HG03565 (cell line): ENCODE results near the gene MYO7A.

Source experiments
- ATAC-seq: cut with Tn5 transposase; IDR thresholded peaks from one replicate; pipeline ENCODE4 v1.9.1; 2021; ENCODE audit warnings: mild to moderate bottlenecking, moderate library complexity; ENCODE audit not compliant: unreplicated experiment

Gene MYO7A

GRCh38 chr11:77110836-77111235 is 17.2 kb upstream of the MYO7A start:
- ATAC-seq: no peak

DNA sequence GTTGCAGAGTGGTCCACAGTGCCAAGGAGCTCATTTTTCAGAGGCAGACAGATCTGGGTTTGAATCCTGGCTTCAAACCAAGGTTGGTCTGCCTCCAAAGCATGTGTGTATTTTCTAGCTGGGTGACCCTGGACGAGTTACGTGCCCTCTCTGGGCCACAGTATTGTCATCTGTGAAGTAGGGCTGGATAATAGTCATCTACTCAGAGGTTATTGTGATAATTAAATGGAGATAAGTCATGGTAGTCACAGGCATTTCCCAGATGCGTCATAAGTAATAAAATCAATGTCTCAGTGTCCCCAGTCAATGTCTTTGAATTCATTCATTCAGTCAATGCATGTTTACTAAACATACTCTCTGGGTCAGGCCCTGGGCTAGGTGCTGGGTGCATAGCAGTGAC is 16.8 kb upstream of the MYO7A start:
- no peak for ATAC-seq

DNA sequence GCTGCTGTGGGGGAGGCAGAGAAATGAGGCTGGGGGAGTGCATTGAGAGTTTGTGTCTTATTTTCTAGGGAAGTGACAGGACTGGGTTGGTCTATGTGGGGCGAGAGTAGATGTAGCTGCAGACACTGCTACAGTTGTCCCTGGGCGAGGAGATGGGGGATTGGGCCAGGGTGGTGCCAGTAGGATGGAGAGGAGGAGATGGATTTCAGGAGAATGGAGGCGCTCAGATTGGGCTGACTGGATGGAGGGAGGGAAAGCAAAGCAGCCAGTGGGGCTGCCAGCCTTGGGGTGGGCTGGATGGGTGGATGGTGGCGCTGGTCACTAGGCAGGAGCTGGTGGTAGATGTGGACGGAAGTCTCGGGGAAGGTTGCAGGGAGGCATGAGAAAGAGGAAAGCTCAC is 16.1 kb upstream of the MYO7A start:
- no peak for ATAC-seq

GRCh38 chr11:77112641-77113381 is 15.2 kb upstream of the MYO7A start:
- no peak for ATAC-seq

DNA sequence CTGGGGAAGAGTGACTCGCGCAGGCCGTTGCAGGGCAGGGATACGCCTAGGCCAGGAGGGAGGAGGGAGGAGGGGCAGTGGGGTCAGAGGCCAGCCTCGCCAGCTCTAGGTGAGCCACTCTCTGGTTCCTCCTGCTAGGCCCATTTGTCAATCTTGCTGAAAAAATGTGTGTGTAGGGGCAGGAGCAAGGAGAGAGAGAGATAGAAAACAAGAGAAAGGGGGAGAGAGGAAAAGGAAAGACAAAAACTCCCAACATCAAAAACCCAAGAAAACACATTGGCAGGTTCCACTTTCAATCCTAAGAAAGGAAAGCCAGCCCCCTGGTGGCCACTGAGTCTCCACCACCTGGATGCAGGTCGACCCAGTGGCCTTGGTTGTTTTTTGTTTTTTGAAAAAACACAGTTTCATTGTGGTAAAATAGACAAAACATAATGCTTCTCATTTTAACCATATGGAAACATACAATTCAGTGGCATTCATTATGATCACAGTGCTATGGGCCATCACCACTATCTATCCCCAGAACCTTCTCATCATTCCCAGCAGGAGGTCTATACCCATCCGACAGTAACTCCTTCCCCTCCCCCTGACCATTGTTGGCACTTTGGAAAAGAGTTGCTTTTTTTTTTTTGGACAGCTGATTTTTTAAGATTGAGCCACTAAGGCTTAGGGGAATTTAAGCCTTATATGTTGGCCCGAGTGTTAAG is 14.5 kb upstream of the MYO7A start:
- ATAC-seq: no peak

DNA sequence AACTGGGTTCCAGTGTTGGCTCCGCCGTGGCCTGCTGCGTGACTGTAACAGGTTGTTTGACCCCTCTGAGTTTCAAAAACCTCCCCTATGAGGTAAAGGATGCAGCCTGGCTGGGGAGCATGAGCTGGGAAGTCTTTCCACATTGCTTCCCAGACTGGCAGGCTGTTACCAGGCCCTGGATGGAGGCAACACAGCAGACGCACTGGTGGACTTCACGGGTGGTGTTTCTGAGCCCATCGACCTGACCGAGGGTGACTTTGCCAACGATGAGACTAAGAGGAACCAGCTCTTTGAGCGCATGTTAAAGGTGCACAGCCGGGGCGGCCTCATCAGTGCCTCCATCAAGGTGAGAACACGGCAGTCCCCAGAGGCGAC is 14.0 kb upstream of the MYO7A start:
- no peak for ATAC-seq

DNA sequence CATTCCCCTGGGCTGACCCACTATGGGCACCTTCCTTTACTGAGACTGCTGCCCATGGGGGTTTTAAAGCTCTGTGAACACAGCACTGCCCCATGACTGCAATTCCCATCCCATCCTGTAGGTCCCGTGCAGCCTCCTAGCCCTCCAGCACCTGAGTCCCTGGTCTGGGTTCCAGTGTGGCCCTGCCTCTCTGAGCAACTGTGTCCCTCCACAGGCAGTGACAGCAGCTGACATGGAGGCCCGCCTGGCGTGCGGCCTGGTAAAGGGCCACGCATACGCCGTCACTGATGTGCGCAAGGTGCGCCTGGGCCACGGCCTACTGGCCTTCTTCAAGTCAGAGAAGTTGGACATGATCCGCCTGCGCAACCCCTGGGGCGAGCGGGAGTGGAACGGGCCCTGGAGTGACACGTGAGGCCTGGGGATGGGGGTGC is 12.8 kb upstream of the MYO7A start:
- ATAC-seq: no peak

- ATAC-seq: no peak
Measured at GRCh38 chr11:77115956-77116355, 12.1 kb upstream of the MYO7A start.

- ATAC-seq: no peak
Measured at GRCh38 chr11:77117492-77117891, 10.6 kb upstream of the MYO7A start.

DNA sequence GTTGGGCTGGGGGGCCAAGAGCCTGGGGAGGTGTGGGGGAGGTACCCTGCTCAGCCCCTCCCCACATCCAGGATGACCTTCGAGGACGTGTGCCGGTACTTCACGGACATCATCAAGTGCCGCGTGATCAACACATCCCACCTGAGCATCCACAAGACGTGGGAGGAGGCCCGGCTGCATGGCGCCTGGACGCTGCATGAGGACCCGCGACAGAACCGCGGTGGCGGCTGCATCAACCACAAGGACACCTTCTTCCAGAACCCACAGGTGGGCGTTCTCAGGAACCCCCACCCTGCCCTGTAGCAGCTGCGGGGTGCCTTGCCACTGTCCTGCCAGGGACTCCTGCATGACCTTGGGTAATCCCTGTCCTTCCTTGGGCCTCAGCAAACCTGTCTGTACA is 10.0 kb upstream of the MYO7A start:
- no peak for ATAC-seq

- ATAC-seq: no peak
Measured at GRCh38 chr11:77118971-77119370, 9.1 kb upstream of the MYO7A start.

DNA sequence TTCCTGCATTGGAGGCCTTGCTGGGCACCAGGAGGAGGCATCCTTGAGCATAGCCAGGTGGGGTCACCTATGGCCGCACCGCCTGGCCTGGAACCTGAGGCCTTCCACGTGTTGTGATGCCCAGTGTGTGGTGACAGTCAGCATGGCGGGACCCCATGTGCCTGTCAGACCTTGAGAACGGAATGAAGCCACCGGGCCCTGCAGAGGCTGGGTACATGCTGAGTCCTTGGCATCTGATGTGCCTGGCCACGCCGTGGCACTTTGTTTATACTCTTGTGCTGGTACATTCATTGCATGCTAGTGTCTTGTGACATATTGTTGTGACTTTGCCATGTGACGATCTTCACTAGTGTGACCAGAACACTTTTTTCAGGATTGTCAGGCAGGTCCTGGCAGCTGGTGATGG is 8.5 kb upstream of the MYO7A start:
- ATAC-seq: no peak

- no peak for ATAC-seq
Measured at GRCh38 chr11:77120571-77120970, 7.5 kb upstream of the MYO7A start.

DNA sequence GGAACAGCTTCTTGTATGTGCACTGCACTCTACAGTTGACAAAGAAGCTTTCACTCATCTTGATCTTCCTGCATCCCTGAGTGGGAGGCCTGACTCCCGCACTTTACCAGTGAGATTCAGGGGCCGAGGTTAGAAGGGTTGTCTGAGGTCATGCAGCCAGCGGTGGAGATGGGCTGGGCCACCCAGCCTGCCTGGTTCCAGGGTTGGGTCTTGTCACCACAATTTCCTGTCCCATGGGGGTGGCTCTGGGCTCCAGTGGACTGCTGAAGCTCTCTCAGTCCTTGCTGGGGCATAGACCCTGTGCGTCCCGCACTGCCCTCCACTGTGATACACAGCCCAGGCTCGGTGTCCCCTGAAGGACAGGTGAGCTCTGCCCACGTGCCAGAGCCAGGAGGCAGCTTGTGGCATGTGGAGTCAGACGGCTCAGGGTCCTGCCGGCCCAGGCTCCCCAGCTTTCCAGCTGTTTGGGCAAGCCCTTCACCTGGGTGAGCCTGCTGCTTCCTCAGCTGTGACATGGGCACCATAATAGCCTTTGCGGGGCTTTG is 6.9 kb upstream of the MYO7A start:
- no peak for ATAC-seq

- ATAC-seq: no peak
Measured at GRCh38 chr11:77121876-77122575, 6.0 kb upstream of the MYO7A start.

DNA sequence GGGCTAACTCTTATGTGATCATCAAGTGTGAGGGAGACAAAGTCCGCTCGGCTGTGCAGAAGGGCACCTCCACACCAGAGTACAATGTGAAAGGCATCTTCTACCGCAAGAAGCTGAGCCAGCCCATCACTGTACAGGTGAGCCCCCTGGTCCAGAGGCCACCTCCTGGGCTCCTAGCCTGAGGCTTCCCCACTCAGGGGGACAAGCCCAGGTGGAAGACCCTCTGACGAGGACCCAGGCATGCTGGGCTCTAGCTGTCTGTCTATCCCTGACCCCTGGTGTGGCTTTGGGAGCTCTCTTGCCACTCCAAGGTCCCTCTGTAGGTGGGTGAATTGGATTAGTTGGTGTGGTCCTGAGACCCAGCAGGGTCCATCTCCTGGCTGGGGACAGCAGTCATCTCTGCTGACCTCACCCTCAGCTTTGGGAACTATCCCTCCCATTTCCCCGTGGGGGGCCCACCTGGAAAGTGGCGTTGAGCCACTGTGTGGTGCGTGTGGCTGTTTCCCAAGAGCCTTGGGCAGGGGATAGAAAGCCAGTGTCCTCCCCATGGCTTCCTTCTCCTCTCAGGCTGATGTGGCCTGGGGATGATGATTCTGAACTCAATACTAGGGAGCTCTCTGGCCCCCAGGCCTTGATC is 5.4 kb upstream of the MYO7A start:
- no peak for ATAC-seq

- ATAC-seq: no peak
Measured at GRCh38 chr11:77123591-77123990, 4.5 kb upstream of the MYO7A start.

GRCh38 chr11:77124041-77124440 is 4.0 kb upstream of the MYO7A start:
- no peak for ATAC-seq

DNA sequence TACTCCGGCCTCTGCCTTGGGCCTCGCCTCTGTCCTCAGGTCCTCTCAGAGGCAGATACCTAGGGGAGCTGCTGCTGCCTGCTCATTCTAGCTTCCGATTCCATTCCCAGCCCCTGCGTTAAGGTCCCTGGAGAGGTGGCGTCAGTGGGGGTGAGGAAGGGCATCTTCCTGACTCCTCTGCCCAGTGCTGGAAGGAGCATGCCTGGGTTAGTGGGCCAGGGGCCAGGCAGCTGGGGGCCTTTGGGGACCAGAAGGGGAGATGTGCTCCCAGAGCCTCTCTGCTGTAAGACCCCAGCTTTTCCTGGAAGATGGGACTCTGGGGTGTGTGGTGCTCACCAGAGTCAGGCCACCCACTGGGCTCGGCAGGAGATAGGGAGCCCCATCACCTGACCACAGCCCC is 3.6 kb upstream of the MYO7A start:
- no peak for ATAC-seq

- ATAC-seq: no peak
Measured at GRCh38 chr11:77125191-77125590, 2.9 kb upstream of the MYO7A start.

DNA sequence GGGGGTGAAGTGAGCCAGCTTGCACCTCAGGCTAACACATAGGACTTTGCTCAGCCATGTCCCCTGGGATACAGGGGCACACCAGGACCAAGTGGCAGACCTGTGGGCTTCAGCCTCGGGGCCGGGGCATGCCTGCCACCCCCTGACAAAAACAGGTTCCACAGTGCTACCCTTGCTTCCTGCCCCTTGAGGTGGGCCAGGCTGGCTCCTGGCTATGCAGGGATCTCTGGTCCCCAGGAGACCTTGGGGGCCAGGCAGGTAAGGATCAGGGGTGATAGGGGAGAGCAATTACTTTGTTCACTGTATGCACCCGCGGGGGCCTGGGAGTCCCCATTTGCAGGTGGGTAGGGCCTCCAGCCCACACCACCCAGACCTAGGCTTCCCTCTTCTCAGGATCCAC is 2.4 kb upstream of the MYO7A start:
- ATAC-seq: no peak
